Spleen (tissue), 11 donors: ENCODE results near the gene VSNL1. TPM values are rescaled to one million over a fixed set of nuclear protein-coding genes. Genes with fewer than 3 reads are reported as not detected.

ENCODE experiments used
- DNase-seq: peaks from one replicate; pipeline ENCODE4 v3.0.0-alpha.2; 2020
- H3K27ac ChIP-seq, 8 donors: fragments of 200-600 bp; sonication (generic) in 7 of 8; 1 replicate in 4 of 8; 2 replicates in 4 of 8; pipeline versions ENCODE4 v1.5.0 to v1.8.0; 2016 to 2021; ENCODE audit warnings: inconsistent platforms in 4 of 8, mild to moderate bottlenecking in 4 of 8, moderate library complexity in 1 of 8
- H3K27me3 ChIP-seq, 7 donors: fragments of 200-600 bp; sonication (generic) in 6 of 7; replicated peaks in 1 of 7; 1 replicate in 4 of 7; 2 replicates in 3 of 7; pipeline versions ENCODE4 v1.5.0 to v1.8.0; 2016 to 2021; ENCODE audit warnings: inconsistent platforms in 3 of 7, mild to moderate bottlenecking in 1 of 7
- H3K36me3 ChIP-seq, 6 donors: fragments of 200-600 bp; sonication (generic) in 5 of 6; 1 replicate in 4 of 6; 2 replicates in 2 of 6; pipeline versions ENCODE4 v1.5.0 to v1.8.0; 2016 to 2021; ENCODE audit warnings: inconsistent platforms in 2 of 6
- H3K4me1 ChIP-seq, 6 donors: fragments of 200-600 bp; sonication (generic) in 5 of 6; 1 replicate in 3 of 6; 2 replicates in 3 of 6; pipeline versions ENCODE4 v1.5.0 to v1.8.0; 2016 to 2021; ENCODE audit warnings: inconsistent platforms in 3 of 6
- H3K4me3 ChIP-seq, 8 donors: fragments of 200-600 bp; sonication (generic) in 7 of 8; 1 replicate in 4 of 8; 2 replicates in 4 of 8; pipeline versions ENCODE4 v1.5.0 to v1.8.0; 2016 to 2021; ENCODE audit warnings: inconsistent platforms in 4 of 8, mild to moderate bottlenecking in 4 of 8, moderate library complexity in 2 of 8
- H3K9me3 ChIP-seq, 8 donors: fragments of 200-600 bp; sonication (generic) in 7 of 8; 1 replicate in 4 of 8; 2 replicates in 4 of 8; pipeline versions ENCODE4 v1.5.0 to v1.8.0; 2016 to 2021; ENCODE audit warnings: inconsistent platforms in 4 of 8
- CTCF ChIP-seq, 11 experiments: fragments of 200-600 bp in 7 of 11; fragments of 450-650 bp in 4 of 11; sonication (generic) in 4 of 11; IDR thresholded peaks in 8 of 11; conservative IDR thresholded peaks in 3 of 11; 1 replicate in 7 of 11; 2 replicates in 4 of 11; pipeline versions ENCODE4 v1.4.0 to v1.8.0; 2016 to 2021; ENCODE audit warnings: antibody characterized with exemption in 11 of 11, inconsistent platforms in 4 of 11, mild to moderate bottlenecking in 1 of 11
- POLR2A ChIP-seq, 3 donors: fragments of 450-650 bp; IDR thresholded peaks; one replicate each; pipeline ENCODE4 v1.5.1; 2017; ENCODE audit warnings: antibody characterized with exemption in 3 of 3, mild to moderate bottlenecking in 1 of 3
- POLR2AphosphoS5 ChIP-seq, 3 donors: sonication (generic); formaldehyde crosslinking; IDR thresholded peaks; one replicate each; pipeline ENCODE4 v1.5.1; 2017; ENCODE audit warnings: antibody characterized with exemption in 3 of 3
- WGBS, 5 donors: extraction: QIAGEN DNeasy Blood & Tissue Kit in 3 of 5; methylation state at CpG; one replicate each; pipeline versions ENCODE4 v1.1.5 to v1.1.7; 2013 to 2018; 5-methylcytosine and 5-hydroxymethylcytosine counted together
- intact Hi-C: fragments of 100-400 bp; cut with DNase I; formaldehyde crosslinking; loops from one replicate; pipeline ENCODE4 v1.15.0; 2023; ENCODE audit warnings: low total_unique reads
- polyA plus RNA-seq, 3 donors: library from polyadenylated mRNA; stranded (reverse); fragments of 200-250 nt; gene quantifications; one replicate each; pipeline ENCODE4 v1.2.1, GENCODE V29; 2013
- total RNA-seq, 7 donors: library from RNA; depleted of rRNA in 3 of 7; stranded (reverse); fragments of >200 nt in 3 of 7; fragmentation: NEBNext Ultra II Directional in 4 of 7; extraction: Animal tissue kit (Norgen Biotek cat#: 25700) in 4 of 7; gene quantifications; one replicate each; pipeline versions ENCODE4 v1.1.0 to v1.2.1, GENCODE V29; 2016 to 2021
- donor health status: healthy with polysubstance abuse.
- donor health status: DM: no; HTN: no; CAD: no; lungs with moderate emphysema.
- donor health status: DM: no; HTN: no; CAD: no.
- donor health status: Bipolar disorder and iron deficiency.
- donor health status: healthy.
- donor health status: DM: no; HTN: no; CAD: no.
- donor health status: DM: yes; HTN: yes; CAD: no.

The VSNL1 gene
- total and polyA plus RNA-seq, 10 donors = 0.06 to 0.16 TPM; not detected in 8

GRCh38 chr2:17593445-17593840, 52.9 kb downstream of the VSNL1 start:
- 75 to 90% (median 83%) methylated on average over 2 of the region's 2 CpGs for WGBS, 5 donors

GRCh38 chr2:17593841-17594491, 53.5 kb downstream of the VSNL1 start:
- peaks cover 0 to 5% (median 0%) of the 10 kb centered on the region in 7 donors for H3K27me3 ChIP-seq
- H3K27ac ChIP-seq = no peak overlapping the region
- no peak overlapping the region for H3K4me3 ChIP-seq
- WGBS, 5 donors = 54 to 74% (median 73%) methylated on average over 6 of the region's 6 CpGs
- DNase-seq = no peak
- TF ChIP-seq CTCF (IDR thresholded peaks at IDR 0.05 in 8 of 11, conservative IDR thresholded peaks at IDR 0.05 in 3 of 11) (no peak), POLR2A (IDR thresholded peaks at IDR 0.05) (no peak), POLR2AphosphoS5 (IDR thresholded peaks at IDR 0.05) (no peak)
- no peaks in the 10 kb centered on the region for H3K36me3 ChIP-seq
- H3K9me3 ChIP-seq = no peaks in the 10 kb centered on the region
- intact Hi-C loops = no loop called here
- no peaks in the 10 kb centered on the region for H3K4me1 ChIP-seq

More at GRCh38 chr2:17593445-17593840, 52.9 kb downstream of the VSNL1 start:
- no peak overlapping the region for H3K27ac ChIP-seq
- H3K9me3 ChIP-seq = no peaks in the 10 kb centered on the region
- peaks cover 0 to 5% (median 0%) of the 10 kb centered on the region in 7 donors for H3K27me3 ChIP-seq
- TF ChIP-seq POLR2AphosphoS5 (IDR thresholded peaks at IDR 0.05) (no peak), POLR2A (IDR thresholded peaks at IDR 0.05) (no peak), CTCF (IDR thresholded peaks at IDR 0.05 in 8 of 11, conservative IDR thresholded peaks at IDR 0.05 in 3 of 11) (no peak)
- intact Hi-C loops = no loop called here
- no peak for DNase-seq
- H3K4me1 ChIP-seq = no peaks in the 10 kb centered on the region
- H3K4me3 ChIP-seq = no peak overlapping the region
- no peaks in the 10 kb centered on the region for H3K36me3 ChIP-seq

- H3K27ac ChIP-seq = no peak overlapping the region
- no peak for DNase-seq
- H3K36me3 ChIP-seq = no peaks in the 10 kb centered on the region
- no peaks in the 10 kb centered on the region for H3K9me3 ChIP-seq
- intact Hi-C loops = no loop called here
- no peaks in the 10 kb centered on the region for H3K4me1 ChIP-seq
- TF ChIP-seq POLR2A (IDR thresholded peaks at IDR 0.05) = no peak
- no peak for TF ChIP-seq CTCF (IDR thresholded peaks at IDR 0.05 in 8 of 11, conservative IDR thresholded peaks at IDR 0.05 in 3 of 11)
- TF ChIP-seq POLR2AphosphoS5 (IDR thresholded peaks at IDR 0.05) = no peak
- H3K4me3 ChIP-seq = no peak overlapping the region
- 47 to 71% (median 66%) methylated on average over 7 of the region's 7 CpGs for whole genome bisulfite sequencing, 5 donors
- H3K27me3 ChIP-seq = peaks cover 0 to 5% (median 0%) of the 10 kb centered on the region in 7 donors
Measured at GRCh38 chr2:17594533-17595401, 54.3 kb downstream of the VSNL1 start.

DNA sequence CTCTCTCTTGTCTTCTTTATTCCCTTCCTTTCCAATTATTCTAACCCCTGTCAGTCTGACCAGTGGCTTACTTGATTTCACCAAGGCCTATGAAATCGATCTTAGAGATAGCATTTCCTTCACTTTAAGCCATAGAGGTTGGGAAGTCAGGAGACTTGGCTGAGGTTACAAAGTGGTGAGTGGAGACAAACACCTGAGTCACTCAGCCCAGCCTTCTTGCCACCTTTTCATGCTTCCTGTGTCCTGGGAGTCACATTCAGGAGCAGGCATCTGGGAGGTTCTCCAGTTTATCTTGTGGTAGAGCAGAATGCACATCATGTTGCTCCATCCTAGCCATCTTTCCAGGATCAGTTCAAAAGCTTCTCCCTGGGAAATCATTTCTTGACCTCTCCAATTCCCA, 59.1 kb downstream of the VSNL1 start:
- no peak for DNase-seq
- no peaks in the 10 kb centered on the region for H3K27me3 ChIP-seq
- intact Hi-C loops = no loop called here
- no peak overlapping the region for H3K27ac ChIP-seq
- H3K4me1 ChIP-seq = no peaks in the 10 kb centered on the region
- H3K4me3 ChIP-seq = no peak overlapping the region
- WGBS, 5 donors = 47 to 91% (median 62%) methylated on average over 1 of the region's 1 CpG
- H3K9me3 ChIP-seq = no peaks in the 10 kb centered on the region
- TF ChIP-seq CTCF (IDR thresholded peaks at IDR 0.05 in 8 of 11, conservative IDR thresholded peaks at IDR 0.05 in 3 of 11) (no peak), POLR2AphosphoS5 (IDR thresholded peaks at IDR 0.05) (no peak), POLR2A (IDR thresholded peaks at IDR 0.05) (no peak)
- no peaks in the 10 kb centered on the region for H3K36me3 ChIP-seq
